ENCODE measurements around the gene TP53I13. TPM values are rescaled to one million over a fixed set of nuclear protein-coding genes. Genes with fewer than 3 reads are reported as not detected.

Gene TP53I13
- total and polyA plus RNA-seq, 4 donors: 24.2 to 126 (median 61.4) TPM

DNA sequence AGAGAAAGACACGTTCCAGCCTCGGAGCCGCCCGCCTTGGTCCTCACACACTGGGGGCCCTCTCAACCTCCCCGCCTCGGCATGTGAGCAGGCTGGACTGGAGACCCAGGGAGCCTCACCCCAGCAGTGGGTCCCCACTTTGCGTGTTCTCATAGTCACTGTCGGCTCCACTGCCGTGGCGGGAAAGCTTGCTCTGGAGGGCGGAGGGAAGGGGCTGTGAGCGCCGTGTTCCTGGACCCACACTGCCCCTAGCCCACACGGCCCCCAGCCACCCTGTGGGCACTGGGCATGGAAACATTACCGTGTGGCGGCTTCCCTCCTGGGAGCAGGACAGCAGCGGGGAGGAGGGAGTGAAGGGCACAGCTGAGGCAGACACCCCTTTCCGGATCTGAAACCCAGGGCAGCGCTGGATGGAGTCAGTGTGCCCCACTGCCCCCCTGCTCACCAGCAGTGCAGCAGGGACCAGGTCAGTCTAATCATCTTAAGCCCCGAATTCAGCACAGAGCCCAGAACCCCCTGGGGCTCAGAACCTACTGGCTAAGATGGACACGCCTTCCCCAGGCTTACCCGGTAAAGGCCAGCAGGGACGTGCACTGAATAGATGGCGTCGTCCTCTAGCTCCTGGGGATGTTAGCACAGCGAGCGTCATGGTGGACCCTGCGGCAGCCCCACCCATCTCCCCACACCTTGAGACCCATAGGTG is 7.2 kb downstream of the TP53I13 start:
- no peak overlapping the region for H3K9ac ChIP-seq (ENCODE audit: insufficient read depth in 1 of 2, low read length in 2 of 2)
- peaks cover 3 to 57% (median 28%) of the 10 kb centered on the region in 4 donors for H3K36me3 ChIP-seq (ENCODE audit: control insufficient read depth in 4 of 4, insufficient read depth in 4 of 4, low read length in 4 of 4)
- TF ChIP-seq, protein P1, sequence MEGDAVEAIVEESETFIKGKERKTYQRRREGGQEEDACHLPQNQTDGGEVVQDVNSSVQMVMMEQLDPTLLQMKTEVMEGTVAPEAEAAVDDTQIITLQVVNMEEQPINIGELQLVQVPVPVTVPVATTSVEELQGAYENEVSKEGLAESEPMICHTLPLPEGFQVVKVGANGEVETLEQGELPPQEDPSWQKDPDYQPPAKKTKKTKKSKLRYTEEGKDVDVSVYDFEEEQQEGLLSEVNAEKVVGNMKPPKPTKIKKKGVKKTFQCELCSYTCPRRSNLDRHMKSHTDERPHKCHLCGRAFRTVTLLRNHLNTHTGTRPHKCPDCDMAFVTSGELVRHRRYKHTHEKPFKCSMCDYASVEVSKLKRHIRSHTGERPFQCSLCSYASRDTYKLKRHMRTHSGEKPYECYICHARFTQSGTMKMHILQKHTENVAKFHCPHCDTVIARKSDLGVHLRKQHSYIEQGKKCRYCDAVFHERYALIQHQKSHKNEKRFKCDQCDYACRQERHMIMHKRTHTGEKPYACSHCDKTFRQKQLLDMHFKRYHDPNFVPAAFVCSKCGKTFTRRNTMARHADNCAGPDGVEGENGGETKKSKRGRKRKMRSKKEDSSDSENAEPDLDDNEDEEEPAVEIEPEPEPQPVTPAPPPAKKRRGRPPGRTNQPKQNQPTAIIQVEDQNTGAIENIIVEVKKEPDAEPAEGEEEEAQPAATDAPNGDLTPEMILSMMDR (IDR thresholded peaks at IDR 0.05; ENCODE audit: control extremely low read depth, extremely low read depth): no peak
- no peak overlapping the region for H3K27ac ChIP-seq (ENCODE audit: low read depth in 1 of 2, low read length in 1 of 2)
- WGBS, 2 donors: 93% methylated on average over 28 of the region's 28 CpGs
- no peaks in the 10 kb centered on the region for H3K9me3 ChIP-seq (ENCODE audit: control insufficient read depth in 4 of 4, insufficient read depth in 3 of 4, low read length in 3 of 4)
- ATAC-seq (ENCODE audit: insufficient read depth, low FRiP score) (no peak), DNase-seq (no peak)
- H3K27me3 ChIP-seq (ENCODE audit: control insufficient read depth in 3 of 3, insufficient read depth in 3 of 3, low read length in 2 of 3): no peaks in the 10 kb centered on the region
- H3K4me3 ChIP-seq: no peak overlapping the region
- peaks cover 0 to 17% (median 0%) of the 10 kb centered on the region in 5 donors for H3K4me1 ChIP-seq (ENCODE audit: control insufficient read depth in 5 of 5, insufficient read depth in 5 of 5, low read length in 5 of 5)

DNA sequence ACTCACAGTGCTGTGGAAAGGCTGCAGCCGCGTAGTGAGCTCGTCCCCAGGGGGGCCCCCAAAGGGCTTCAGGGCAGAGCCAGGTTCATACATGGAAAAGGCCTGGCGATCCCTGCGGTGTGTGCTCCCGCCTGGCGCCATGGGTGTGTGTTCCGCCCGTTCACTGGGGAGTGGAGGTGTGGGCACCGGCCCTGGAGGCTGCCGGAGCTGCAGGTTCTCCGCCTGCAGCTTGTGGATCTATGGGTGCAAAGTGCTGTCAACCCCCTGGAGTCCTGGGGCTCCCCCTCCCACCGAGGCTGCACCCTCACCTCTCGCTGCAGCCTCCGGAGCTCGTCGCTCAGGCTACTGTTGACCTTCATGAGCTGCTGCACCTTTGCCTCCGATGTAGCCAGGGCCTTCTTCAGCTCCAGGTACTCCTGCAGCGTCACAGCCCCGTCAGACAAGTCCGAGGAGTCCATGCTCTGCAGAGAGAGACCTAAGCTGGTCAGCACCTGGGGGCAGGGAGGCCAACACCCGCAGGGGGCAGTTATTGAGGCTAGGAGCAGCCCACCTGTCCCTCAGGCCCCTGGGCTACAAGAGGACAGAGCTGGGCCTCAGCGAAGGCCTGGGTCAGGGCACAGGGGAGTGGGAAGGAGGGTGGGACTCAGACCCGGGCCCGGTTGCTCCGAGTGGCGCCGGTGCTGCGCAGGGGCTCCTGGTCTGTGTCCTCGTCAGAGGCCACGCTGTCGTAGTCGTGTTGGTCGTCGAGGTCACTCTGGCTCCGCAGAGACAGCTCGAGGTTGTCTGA is 7.9 kb downstream of the TP53I13 start:
- TF ChIP-seq, protein P1 (IDR thresholded peaks at IDR 0.05; ENCODE audit: control extremely low read depth, extremely low read depth): no peak
- no peak overlapping the region for H3K4me3 ChIP-seq
- 95 to 98% methylated on average over 37 of the region's 37 CpGs for WGBS, 2 donors
- H3K9ac ChIP-seq (ENCODE audit: insufficient read depth in 1 of 2, low read length in 2 of 2): no peak overlapping the region
- no peaks in the 10 kb centered on the region for H3K27me3 ChIP-seq (ENCODE audit: control insufficient read depth in 3 of 3, insufficient read depth in 3 of 3, low read length in 2 of 3)
- H3K9me3 ChIP-seq (ENCODE audit: control insufficient read depth in 4 of 4, insufficient read depth in 3 of 4, low read length in 3 of 4): no peaks in the 10 kb centered on the region
- peaks cover 3 to 62% (median 28%) of the 10 kb centered on the region in 4 donors for H3K36me3 ChIP-seq (ENCODE audit: control insufficient read depth in 4 of 4, insufficient read depth in 4 of 4, low read length in 4 of 4)
- H3K4me1 ChIP-seq (ENCODE audit: control insufficient read depth in 5 of 5, insufficient read depth in 5 of 5, low read length in 5 of 5): peaks cover 0 to 17% (median 0%) of the 10 kb centered on the region in 5 donors
- DNase-seq: no peak
- no peak overlapping the region for H3K27ac ChIP-seq (ENCODE audit: low read depth in 1 of 2, low read length in 1 of 2)
- ATAC-seq (ENCODE audit: insufficient read depth, low FRiP score): no peak

DNA sequence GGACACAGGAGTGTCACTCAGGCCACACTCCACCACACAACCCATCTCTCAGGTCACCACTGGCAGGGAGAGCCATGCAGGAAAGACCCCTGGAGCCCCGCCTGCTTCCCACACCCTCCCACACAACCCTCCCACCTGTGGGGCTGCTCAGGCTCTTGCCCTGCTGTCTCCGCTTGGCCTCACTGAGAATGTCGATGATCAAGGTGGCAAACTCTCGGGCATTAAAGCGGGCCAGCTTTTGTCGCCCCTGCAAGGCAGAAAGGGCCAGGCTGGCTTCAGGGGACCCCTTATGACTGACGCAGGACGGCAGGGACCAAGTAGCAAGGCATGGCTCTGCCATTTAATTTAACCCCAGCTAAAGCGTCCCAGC is 8.5 kb downstream of the TP53I13 start:
- no peak for DNase-seq
- H3K27ac ChIP-seq (ENCODE audit: low read depth in 1 of 2, low read length in 1 of 2): no peak overlapping the region
- peaks cover 0 to 17% (median 0%) of the 10 kb centered on the region in 5 donors for H3K4me1 ChIP-seq (ENCODE audit: control insufficient read depth in 5 of 5, insufficient read depth in 5 of 5, low read length in 5 of 5)
- no peaks in the 10 kb centered on the region for H3K9me3 ChIP-seq (ENCODE audit: control insufficient read depth in 4 of 4, insufficient read depth in 3 of 4, low read length in 3 of 4)
- TF ChIP-seq, protein P1 (IDR thresholded peaks at IDR 0.05; ENCODE audit: control extremely low read depth, extremely low read depth): no peak
- H3K4me3 ChIP-seq: no peak overlapping the region
- peaks cover 3 to 65% (median 24%) of the 10 kb centered on the region in 4 donors for H3K36me3 ChIP-seq (ENCODE audit: control insufficient read depth in 4 of 4, insufficient read depth in 4 of 4, low read length in 4 of 4)
- 96 to 97% methylated on average over 9 of the region's 9 CpGs for WGBS, 2 donors
- H3K9ac ChIP-seq (ENCODE audit: insufficient read depth in 1 of 2, low read length in 2 of 2): no peak overlapping the region
- ATAC-seq (ENCODE audit: insufficient read depth, low FRiP score): no peak
- H3K27me3 ChIP-seq (ENCODE audit: control insufficient read depth in 3 of 3, insufficient read depth in 3 of 3, low read length in 2 of 3): no peaks in the 10 kb centered on the region

Data from lung (tissue), 12 donors.